ENCODE measurements around the gene CLCN2. TPM values are rescaled to one million over a fixed set of nuclear protein-coding genes. Genes with fewer than 3 reads are reported as not detected.

CLCN2 gene
- total RNA-seq, 1 donor from 2014 or later = 2.1 TPM

GRCh38 chr3:184366619-184367289, 5.3 kb upstream of the CLCN2 start:
- Histone ChIP-seq H3K27me3 (ENCODE audit: control insufficient read depth, insufficient read depth, low read length) (no peaks in the 10 kb centered on the region), H3K4me3 (ENCODE audit: low read depth, low read length) (no peak overlapping the region), H3K36me3 (ENCODE audit: control insufficient read depth, insufficient read depth, low read length) (peaks cover 19% of the 10 kb centered on the region)
- no peak for TF ChIP-seq CTCF (IDR thresholded peaks at IDR 0.05; ENCODE audit: insufficient read depth, low read length, severe bottlenecking)
- DNase-seq (ENCODE audit: low read depth) (no peak), FAIRE-seq (no peak)

- no peak for FAIRE-seq
- Histone ChIP-seq H3K36me3 (ENCODE audit: control insufficient read depth, insufficient read depth, low read length) (peaks cover 12% of the 10 kb centered on the region), H3K27me3 (ENCODE audit: control insufficient read depth, insufficient read depth, low read length) (no peaks in the 10 kb centered on the region), H3K4me3 (ENCODE audit: low read depth, low read length) (peak overlapping the region; percentile 46)
- peak; percentile 69 for TF ChIP-seq CTCF (IDR thresholded peaks at IDR 0.05; ENCODE audit: insufficient read depth, low read length, severe bottlenecking)
- DNase-seq (ENCODE audit: low read depth) = peak; percentile 95
Measured at GRCh38 chr3:184362668-184363546, 1.5 kb upstream of the CLCN2 start.

- no peak for FAIRE-seq
- H3K36me3 ChIP-seq (ENCODE audit: control insufficient read depth, insufficient read depth, low read length) = peaks cover 13% of the 10 kb centered on the region
- peak overlapping the region; percentile 46 for H3K4me3 ChIP-seq (ENCODE audit: low read depth, low read length)
- peak; percentile 51 for DNase-seq (ENCODE audit: low read depth)
- no peaks in the 10 kb centered on the region for H3K27me3 ChIP-seq (ENCODE audit: control insufficient read depth, insufficient read depth, low read length)
- no peak for TF ChIP-seq CTCF (IDR thresholded peaks at IDR 0.05; ENCODE audit: insufficient read depth, low read length, severe bottlenecking)
Measured at GRCh38 chr3:184361932-184362667, 695 bp upstream of the CLCN2 start.

GRCh38 chr3:184360929-184361531, 375 bp downstream of the CLCN2 start:
- FAIRE-seq (no peak), DNase-seq (ENCODE audit: low read depth) (no peak)
- H3K27me3 ChIP-seq (ENCODE audit: control insufficient read depth, insufficient read depth, low read length) = no peaks in the 10 kb centered on the region
- peaks cover 9% of the 10 kb centered on the region for H3K36me3 ChIP-seq (ENCODE audit: control insufficient read depth, insufficient read depth, low read length)
- TF ChIP-seq CTCF (IDR thresholded peaks at IDR 0.05; ENCODE audit: insufficient read depth, low read length, severe bottlenecking) = no peak
- peak overlapping the region; percentile 46 for H3K4me3 ChIP-seq (ENCODE audit: low read depth, low read length)

- Histone ChIP-seq H3K36me3 (ENCODE audit: control insufficient read depth, insufficient read depth, low read length) (peaks cover 9% of the 10 kb centered on the region), H3K4me3 (ENCODE audit: low read depth, low read length) (peak overlapping the region; percentile 46), H3K27me3 (ENCODE audit: control insufficient read depth, insufficient read depth, low read length) (no peaks in the 10 kb centered on the region)
- FAIRE-seq (peak; percentile 77), DNase-seq (ENCODE audit: low read depth) (no peak)
- TF ChIP-seq CTCF (IDR thresholded peaks at IDR 0.05; ENCODE audit: insufficient read depth, low read length, severe bottlenecking) = no peak
Measured at GRCh38 chr3:184360070-184360928, 1.1 kb downstream of the CLCN2 start.
